SKM-1 treated with dmso at 0.1 percent for 144 hours (cell line): ENCODE measurements around the gene ALDH3B1.

Source experiments
- DNase-seq: peaks from one replicate; lab custom pipeline; 2025; ENCODE audit not compliant: unreplicated experiment; lab: John Stamatoyannopoulos, UW

Gene ALDH3B1

GRCh38 chr11:68013611-68014156 is 3.6 kb downstream of the ALDH3B1 start:
- no peak for DNase-seq

- no peak for DNase-seq
Observed at GRCh38 chr11:68014157-68014946, 4.2 kb downstream of the ALDH3B1 start.

GRCh38 chr11:68014947-68015447 is 4.9 kb downstream of the ALDH3B1 start:
- no peak for DNase-seq

DNA sequence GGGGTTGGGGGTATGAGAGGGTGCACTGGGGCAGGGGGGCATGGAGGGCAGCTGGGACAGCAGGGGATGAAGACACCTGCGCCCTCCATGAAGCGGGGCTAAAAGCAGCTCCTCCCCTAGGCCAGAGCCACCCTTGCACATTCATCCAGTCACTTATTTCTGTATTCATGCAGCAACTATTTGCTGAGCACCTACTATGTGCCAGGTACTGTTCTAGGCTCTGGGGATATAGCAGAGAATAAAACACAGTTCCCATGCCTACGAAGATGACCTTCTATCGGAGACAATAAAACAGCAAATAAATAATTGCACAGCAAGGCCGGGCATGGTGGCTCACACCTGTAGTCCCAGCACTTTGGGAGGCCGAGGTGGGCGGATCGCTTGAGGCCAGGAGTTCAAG is 5.3 kb downstream of the ALDH3B1 start:
- DNase-seq = no peak

DNA sequence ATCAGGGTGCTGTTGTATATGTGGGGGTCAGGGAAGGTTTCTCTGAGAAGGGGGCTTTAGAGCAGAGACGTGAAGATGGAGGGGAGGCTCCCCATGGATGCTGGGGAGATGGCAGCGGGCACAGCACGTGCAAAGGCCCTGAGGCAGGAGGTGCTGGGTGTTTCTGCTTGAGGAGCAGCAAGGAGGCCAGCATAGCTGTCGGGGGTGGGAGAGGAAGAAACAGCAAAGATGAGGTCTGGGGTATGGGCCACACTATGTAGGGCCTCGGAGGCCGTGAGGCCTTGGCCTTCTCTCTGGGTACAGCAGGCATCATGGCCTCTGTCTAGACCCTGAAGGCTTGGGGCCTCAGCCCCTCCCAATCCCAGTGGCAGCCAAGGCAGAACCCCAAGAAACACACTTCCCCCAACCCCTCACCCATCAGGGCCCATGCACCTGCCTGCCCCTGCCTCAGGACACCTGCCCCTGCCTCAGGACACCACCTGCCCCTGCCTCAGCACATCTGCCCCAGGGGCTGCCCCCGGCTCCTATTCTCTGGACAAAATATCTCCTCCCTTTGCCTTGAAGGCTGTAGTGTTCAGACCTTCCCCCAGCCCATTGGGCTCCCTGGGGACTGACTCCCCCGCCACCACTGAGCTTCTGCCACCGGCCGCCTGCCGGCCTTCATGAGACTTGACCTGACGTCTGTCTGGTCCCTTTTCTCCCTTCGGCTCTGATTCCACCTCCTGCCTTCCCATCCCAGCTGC is 6.2 kb downstream of the ALDH3B1 start:
- DNase-seq = no peak

- DNase-seq = no peak
Observed at GRCh38 chr11:68016904-68017817, 7.0 kb downstream of the ALDH3B1 start.

- DNase-seq = no peak
Observed at GRCh38 chr11:68017980-68018729, 8.0 kb downstream of the ALDH3B1 start.

- DNase-seq = no peak
Observed at GRCh38 chr11:68018730-68019190, 8.6 kb downstream of the ALDH3B1 start.

DNA sequence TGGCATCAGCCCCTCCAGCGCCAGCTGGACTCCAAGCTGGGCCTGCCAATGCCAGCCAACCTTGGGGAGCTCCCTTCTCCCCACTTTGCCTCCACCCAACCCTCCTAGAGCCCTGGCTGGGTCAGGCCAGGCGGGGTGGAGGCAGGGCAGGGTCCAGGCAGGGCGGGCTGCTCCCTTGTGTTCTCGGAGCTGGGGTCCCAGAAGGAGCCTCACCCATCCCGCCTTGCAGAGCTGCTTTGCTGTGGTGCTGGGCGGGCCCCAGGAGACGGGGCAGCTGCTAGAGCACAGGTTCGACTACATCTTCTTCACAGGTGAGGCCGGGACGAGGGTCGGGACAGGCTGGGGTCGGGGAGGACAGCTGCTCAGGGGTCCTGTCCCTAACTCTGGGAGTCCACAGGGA is 9.4 kb downstream of the ALDH3B1 start:
- no peak for DNase-seq

DNA sequence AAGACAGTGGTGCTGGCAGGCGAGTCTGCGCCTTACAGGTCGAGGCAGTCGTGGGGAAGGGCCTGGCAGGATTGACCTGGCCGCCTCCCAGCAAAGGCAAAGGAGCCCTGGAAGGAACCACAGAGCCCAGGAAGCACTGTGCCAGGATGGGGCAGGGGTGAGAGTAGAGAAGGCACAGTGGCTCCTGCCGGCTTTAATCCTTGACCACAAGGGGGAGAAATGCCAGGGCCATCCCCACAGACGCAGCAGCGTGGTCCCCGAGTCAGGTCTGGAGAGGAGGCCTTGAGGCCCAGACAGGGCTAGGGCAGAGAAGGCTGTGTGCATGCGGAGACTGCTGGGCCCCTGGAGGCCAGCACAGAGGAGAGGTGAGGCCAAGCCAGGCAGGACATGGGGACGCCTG is 10.4 kb downstream of the ALDH3B1 start:
- no peak for DNase-seq

DNA sequence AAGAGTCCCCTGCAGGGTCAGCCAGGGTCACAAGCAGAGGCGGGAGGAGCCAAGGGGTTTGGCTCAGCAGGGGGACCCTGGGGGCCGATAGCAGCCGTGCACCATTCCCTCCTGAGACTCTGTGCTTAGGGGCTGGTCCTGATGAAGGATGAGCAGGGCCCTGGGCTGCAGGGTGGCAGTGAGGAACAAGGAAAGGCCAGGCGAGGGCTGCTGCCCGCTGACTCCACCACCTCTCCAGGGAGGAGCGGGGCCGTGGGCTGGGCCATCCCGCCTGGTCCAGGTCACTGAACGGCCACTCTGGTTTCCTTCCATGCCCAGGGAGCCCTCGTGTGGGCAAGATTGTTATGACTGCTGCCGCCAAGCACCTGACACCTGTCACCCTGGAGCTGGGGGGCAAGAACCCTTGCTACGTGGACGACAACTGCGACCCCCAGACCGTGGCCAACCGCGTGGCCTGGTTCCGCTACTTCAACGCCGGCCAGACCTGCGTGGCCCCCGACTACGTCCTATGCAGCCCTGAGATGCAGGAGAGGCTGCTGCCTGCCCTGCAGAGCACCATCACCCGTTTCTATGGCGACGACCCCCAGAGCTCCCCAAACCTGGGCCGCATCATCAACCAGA is 11.2 kb downstream of the ALDH3B1 start:
- no peak for DNase-seq

- DNase-seq = no peak
Observed at GRCh38 chr11:68022531-68022930, 12.4 kb downstream of the ALDH3B1 start.

GRCh38 chr11:68024508-68024907 is 14.4 kb downstream of the ALDH3B1 start:
- no peak for DNase-seq

GRCh38 chr11:68025047-68025446 is 14.9 kb downstream of the ALDH3B1 start:
- DNase-seq = no peak

GRCh38 chr11:68026391-68027105 is 16.4 kb downstream of the ALDH3B1 start:
- no peak for DNase-seq

GRCh38 chr11:68027667-68028066 is 17.5 kb downstream of the ALDH3B1 start:
- DNase-seq = no peak

DNA sequence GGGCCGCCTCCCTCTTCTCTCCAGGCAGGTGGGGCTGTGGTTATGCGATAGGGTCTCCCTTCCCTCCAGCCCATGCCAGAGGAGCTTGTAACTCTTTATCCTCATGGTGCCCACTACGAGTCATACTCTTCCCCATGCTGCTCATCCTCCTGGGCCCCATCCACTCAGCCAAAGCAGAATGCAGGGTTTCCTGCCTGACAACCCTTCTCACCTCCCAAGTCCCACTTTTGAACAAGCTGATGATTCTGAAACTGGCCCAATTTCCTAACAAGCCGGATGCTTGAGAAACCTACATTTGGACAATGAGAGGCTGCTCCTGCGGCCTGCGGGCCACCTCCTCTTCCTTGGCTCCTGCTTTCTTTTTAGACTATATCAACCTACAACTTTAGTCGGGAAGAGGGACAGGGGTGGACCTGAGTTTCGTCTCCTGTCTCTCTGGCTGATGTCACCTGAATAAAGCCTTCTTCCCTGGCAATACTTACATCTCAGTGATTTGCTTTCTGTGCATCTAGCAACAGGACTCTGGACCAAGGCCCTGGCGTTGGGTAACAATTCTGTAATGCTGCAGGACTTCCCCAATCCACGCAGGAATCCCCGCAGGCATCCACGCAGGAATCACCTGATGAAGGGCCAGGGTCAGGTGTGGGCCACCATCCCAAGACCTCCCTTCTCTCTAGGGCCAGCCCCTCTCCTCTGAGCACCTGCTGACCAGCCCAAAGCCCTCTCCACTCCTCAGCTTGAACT is 18.8 kb downstream of the ALDH3B1 start:
- no peak for DNase-seq
